ENCODE measurements around the gene KLHDC8B.

The KLHDC8B gene

GRCh38 chr3:49177073-49177472 lies 5.7 kb downstream of the KLHDC8B start:
- TF ChIP-seq FOXP2 (optimal IDR thresholded peaks at IDR 0.05; ENCODE audit: borderline replicate concordance, extremely low read depth, extremely low read length, insufficient read depth) (no peak), REST (IDR thresholded peaks at IDR 0.05; ENCODE audit: insufficient read depth in 1 of 2, low read depth in 2 of 2, low read length in 2 of 2) (no peak), SIN3A (IDR thresholded peaks at IDR 0.05; ENCODE audit: borderline replicate concordance, insufficient read depth, low read length) (no peak), POLR2AphosphoS5 (IDR thresholded peaks at IDR 0.05; ENCODE audit: low read depth, low read length) (no peak), TAF1 (IDR thresholded peaks at IDR 0.05; ENCODE audit: borderline replicate concordance, insufficient read depth, low read length) (no peak)

GRCh38 chr3:49180116-49180515 lies 8.7 kb downstream of the KLHDC8B start:
- TF ChIP-seq REST (IDR thresholded peaks at IDR 0.05; ENCODE audit: insufficient read depth in 1 of 2, low read depth in 2 of 2, low read length in 2 of 2) = no peak
- no peak for TF ChIP-seq POLR2AphosphoS5 (IDR thresholded peaks at IDR 0.05; ENCODE audit: low read depth, low read length)
- TF ChIP-seq FOXP2 (optimal IDR thresholded peaks at IDR 0.05; ENCODE audit: borderline replicate concordance, extremely low read depth, extremely low read length, insufficient read depth) = no peak
- TF ChIP-seq TAF1 (IDR thresholded peaks at IDR 0.05; ENCODE audit: borderline replicate concordance, insufficient read depth, low read length) = no peak
- no peak for TF ChIP-seq SIN3A (IDR thresholded peaks at IDR 0.05; ENCODE audit: borderline replicate concordance, insufficient read depth, low read length)

- TF ChIP-seq POLR2AphosphoS5 (IDR thresholded peaks at IDR 0.05; ENCODE audit: low read depth, low read length) (no peak), SIN3A (IDR thresholded peaks at IDR 0.05; ENCODE audit: borderline replicate concordance, insufficient read depth, low read length) (no peak), FOXP2 (optimal IDR thresholded peaks at IDR 0.05; ENCODE audit: borderline replicate concordance, extremely low read depth, extremely low read length, insufficient read depth) (no peak), REST (IDR thresholded peaks at IDR 0.05; ENCODE audit: insufficient read depth in 1 of 2, low read depth in 2 of 2, low read length in 2 of 2) (no peak), TAF1 (IDR thresholded peaks at IDR 0.05; ENCODE audit: borderline replicate concordance, insufficient read depth, low read length) (no peak)
Measured at GRCh38 chr3:49181351-49181750, 10.0 kb downstream of the KLHDC8B start.

- TF ChIP-seq TAF1 (IDR thresholded peaks at IDR 0.05; ENCODE audit: borderline replicate concordance, insufficient read depth, low read length) (no peak), FOXP2 (optimal IDR thresholded peaks at IDR 0.05; ENCODE audit: borderline replicate concordance, extremely low read depth, extremely low read length, insufficient read depth) (no peak), REST (IDR thresholded peaks at IDR 0.05; ENCODE audit: insufficient read depth in 1 of 2, low read depth in 2 of 2, low read length in 2 of 2) (no peak), SIN3A (IDR thresholded peaks at IDR 0.05; ENCODE audit: borderline replicate concordance, insufficient read depth, low read length) (no peak), POLR2AphosphoS5 (IDR thresholded peaks at IDR 0.05; ENCODE audit: low read depth, low read length) (no peak)
Measured at GRCh38 chr3:49182682-49183081, 11.3 kb downstream of the KLHDC8B start.

- TF ChIP-seq FOXP2 (optimal IDR thresholded peaks at IDR 0.05; ENCODE audit: borderline replicate concordance, extremely low read depth, extremely low read length, insufficient read depth) (no peak), TAF1 (IDR thresholded peaks at IDR 0.05; ENCODE audit: borderline replicate concordance, insufficient read depth, low read length) (no peak), SIN3A (IDR thresholded peaks at IDR 0.05; ENCODE audit: borderline replicate concordance, insufficient read depth, low read length) (no peak), POLR2AphosphoS5 (IDR thresholded peaks at IDR 0.05; ENCODE audit: low read depth, low read length) (no peak)
Measured at GRCh38 chr3:49183873-49184272, 12.5 kb downstream of the KLHDC8B start.
